LNCaP clone FGC (cell line): ENCODE measurements around the gene CRYBA4.

Source experiments
- DNase-seq: peaks from one replicate; pipeline ENCODE4 v3.0.0-alpha.2; 2011; ENCODE audit warnings: low read depth
- H3K4me3 ChIP-seq: 2 replicates; pipeline ENCODE4 v1.5.1; 2011; ENCODE audit warnings: mild to moderate bottlenecking, low read depth, low read length, control low read depth
- TF ChIP-seq, protein P1 (sequence below): IDR thresholded peaks from 2 replicates; pipeline ENCODE4 v1.5.1; 2012; ENCODE audit warnings: mild to moderate bottlenecking; ENCODE audit not compliant: control insufficient read depth, insufficient read depth; ENCODE audit errors: extremely low read depth

CRYBA4 gene

GRCh38 chr22:26673486-26673885 lies 51.7 kb downstream of the CRYBA4 start:
- no peak overlapping the region for H3K4me3 ChIP-seq
- no peak for DNase-seq
- TF ChIP-seq, protein P1, sequence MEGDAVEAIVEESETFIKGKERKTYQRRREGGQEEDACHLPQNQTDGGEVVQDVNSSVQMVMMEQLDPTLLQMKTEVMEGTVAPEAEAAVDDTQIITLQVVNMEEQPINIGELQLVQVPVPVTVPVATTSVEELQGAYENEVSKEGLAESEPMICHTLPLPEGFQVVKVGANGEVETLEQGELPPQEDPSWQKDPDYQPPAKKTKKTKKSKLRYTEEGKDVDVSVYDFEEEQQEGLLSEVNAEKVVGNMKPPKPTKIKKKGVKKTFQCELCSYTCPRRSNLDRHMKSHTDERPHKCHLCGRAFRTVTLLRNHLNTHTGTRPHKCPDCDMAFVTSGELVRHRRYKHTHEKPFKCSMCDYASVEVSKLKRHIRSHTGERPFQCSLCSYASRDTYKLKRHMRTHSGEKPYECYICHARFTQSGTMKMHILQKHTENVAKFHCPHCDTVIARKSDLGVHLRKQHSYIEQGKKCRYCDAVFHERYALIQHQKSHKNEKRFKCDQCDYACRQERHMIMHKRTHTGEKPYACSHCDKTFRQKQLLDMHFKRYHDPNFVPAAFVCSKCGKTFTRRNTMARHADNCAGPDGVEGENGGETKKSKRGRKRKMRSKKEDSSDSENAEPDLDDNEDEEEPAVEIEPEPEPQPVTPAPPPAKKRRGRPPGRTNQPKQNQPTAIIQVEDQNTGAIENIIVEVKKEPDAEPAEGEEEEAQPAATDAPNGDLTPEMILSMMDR: no peak

DNA sequence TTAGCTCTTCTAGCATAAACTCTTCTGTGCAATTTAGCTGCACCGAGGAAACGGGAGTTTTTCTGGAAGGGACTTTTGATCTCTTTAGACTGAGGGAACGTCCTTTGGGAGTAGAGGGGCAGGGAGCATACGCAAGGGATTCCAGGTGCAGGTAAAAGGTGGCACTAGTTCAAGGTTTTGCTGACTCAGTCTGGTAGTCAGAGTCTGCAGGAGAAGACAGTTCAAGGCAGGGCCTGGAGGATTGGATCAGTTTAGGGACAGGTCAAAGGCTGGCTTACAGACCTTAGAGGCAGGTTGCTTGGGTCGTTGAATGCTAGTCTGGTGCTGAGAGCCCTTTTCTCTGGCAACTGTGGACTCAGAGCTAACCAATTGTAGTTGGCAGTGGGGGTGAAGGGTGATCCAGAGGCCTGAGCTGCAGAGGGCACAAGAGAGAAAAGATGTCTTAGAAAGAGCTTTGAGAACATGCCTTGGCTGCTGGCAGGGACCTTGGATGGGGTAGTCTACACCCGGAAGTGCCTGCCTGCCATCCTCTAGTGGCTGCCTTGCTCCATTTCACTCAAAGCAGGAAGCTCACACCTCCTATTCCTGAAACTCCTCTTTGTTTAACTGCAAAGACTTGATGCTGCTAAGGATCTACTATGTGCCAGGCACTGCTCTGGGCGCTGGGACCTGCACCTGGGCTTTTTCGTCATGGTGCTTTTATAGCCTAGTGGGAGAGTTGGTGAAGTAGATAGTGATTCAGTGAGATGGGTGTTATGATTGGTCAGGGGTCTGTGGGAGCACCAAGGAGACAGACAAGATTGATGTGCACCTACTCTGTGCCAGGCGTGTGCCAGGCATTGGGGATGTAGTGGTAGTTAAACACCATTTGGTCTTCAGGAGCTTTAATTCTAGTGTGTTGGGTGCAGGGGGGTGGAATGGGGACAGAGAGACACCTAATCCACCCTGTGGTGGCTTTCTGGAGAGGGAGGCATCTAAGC lies 52.7 kb downstream of the CRYBA4 start:
- DNase-seq: no peak
- no peak overlapping the region for H3K4me3 ChIP-seq

DNA sequence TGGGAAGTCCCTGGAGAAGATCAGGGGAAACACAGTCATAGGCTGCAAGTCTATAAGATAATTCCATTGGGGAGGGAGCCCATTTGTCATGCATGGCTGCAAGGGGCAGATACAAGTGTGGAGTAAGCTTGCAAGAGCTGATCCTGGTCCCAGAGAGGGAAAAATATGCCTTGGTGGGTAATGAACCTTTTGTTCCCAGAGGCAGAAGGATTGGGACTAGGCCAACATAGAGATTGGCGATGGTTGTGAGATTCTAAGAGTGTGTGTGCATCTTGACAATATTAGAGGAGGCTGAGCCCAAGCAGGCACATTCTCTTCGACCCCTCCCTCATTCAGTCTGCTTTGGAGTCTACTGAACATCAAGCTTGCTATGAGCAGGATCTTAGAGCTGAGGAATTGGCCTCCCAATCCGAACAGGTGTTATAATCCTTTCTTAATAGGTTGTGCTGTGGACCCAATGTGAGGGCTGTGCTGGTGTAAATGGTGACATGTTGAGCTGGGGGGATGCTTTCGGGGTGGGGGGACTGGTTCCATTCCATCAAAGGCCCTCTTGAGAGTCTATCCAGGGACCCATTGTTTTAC lies 54.0 kb downstream of the CRYBA4 start:
- TF ChIP-seq, protein P1: no peak
- no peak overlapping the region for H3K4me3 ChIP-seq
- no peak for DNase-seq

More for the DNA sequence above, 52.7 kb downstream of the CRYBA4 start:
- TF ChIP-seq, protein P1: no peak

- DNase-seq: no peak
- H3K4me3 ChIP-seq: no peak overlapping the region
- TF ChIP-seq, protein P1: no peak
These were observed 55.5 kb downstream of the CRYBA4 start for GRCh38 chr22:26677217-26677616.

GRCh38 chr22:26679003-26679629 lies 57.4 kb downstream of the CRYBA4 start:
- DNase-seq: peak; percentile 19
- no peak overlapping the region for H3K4me3 ChIP-seq
- TF ChIP-seq, protein P1: peak; percentile 86
